Gastrocnemius medialis (tissue), 4 donors: ENCODE measurements around the gene CCDC90B.
"Not testable (repeated sequence)": the region's sequence is repeated elsewhere in the genome, so short reads cannot be mapped to it uniquely, and the experiment has no call there.

Experiments used
- POLR2A ChIP-seq, 2 donors: fragments of 450-650 bp; IDR thresholded peaks; one replicate each; pipeline ENCODE4 v1.6.1; 2017; ENCODE audit warnings: antibody characterized with exemption in 2 of 2, mild to moderate bottlenecking in 2 of 2, moderate library complexity in 2 of 2
- TF ChIP-seq, protein P1 (sequence below), 5 experiments: fragments of 450-650 bp in 3 of 5; fragments of 200-600 bp in 2 of 5; sonication (generic) in 2 of 5; IDR thresholded peaks in 4 of 5; conservative IDR thresholded peaks in 1 of 5; 1 replicate in 4 of 5; 2 replicates in 1 of 5; pipeline ENCODE4 v1.5.1; 2016 to 2019; ENCODE audit warnings: antibody characterized with exemption in 5 of 5, mild to moderate bottlenecking in 3 of 5, moderate library complexity in 3 of 5

DNA sequence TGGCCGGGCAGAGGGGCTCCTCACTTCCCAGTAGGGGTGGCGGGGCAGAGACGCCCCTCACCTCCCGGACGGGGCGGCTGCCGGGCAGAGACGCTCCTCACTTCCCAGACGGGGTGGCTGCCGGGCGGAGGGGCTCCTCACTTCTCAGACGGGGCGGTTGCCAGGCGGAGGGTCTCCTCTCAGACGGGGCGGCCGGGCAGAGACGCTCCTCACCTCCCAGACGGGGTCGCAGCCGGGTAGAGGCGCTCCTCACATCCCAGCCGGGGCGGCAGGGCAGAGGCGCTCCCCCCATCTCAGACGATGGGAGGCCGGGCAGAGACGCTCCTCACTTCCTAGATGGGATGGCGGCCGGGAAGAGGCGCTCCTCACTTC, 30.7 kb upstream of the CCDC90B start:
- TF ChIP-seq, protein P1, sequence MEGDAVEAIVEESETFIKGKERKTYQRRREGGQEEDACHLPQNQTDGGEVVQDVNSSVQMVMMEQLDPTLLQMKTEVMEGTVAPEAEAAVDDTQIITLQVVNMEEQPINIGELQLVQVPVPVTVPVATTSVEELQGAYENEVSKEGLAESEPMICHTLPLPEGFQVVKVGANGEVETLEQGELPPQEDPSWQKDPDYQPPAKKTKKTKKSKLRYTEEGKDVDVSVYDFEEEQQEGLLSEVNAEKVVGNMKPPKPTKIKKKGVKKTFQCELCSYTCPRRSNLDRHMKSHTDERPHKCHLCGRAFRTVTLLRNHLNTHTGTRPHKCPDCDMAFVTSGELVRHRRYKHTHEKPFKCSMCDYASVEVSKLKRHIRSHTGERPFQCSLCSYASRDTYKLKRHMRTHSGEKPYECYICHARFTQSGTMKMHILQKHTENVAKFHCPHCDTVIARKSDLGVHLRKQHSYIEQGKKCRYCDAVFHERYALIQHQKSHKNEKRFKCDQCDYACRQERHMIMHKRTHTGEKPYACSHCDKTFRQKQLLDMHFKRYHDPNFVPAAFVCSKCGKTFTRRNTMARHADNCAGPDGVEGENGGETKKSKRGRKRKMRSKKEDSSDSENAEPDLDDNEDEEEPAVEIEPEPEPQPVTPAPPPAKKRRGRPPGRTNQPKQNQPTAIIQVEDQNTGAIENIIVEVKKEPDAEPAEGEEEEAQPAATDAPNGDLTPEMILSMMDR (IDR thresholded peaks at IDR 0.05 in 4 of 5, conservative IDR thresholded peaks at IDR 0.05 in 1 of 5), result not testable (repeated sequence)
- not testable (repeated sequence) for TF ChIP-seq POLR2A (IDR thresholded peaks at IDR 0.05)
